NCI-H2196 (cell line): ENCODE data around the gene PCDHGA1.
"Not testable (repeated sequence)": the region's sequence is repeated elsewhere in the genome, so short reads cannot be mapped to it uniquely, and the experiment has no call there.

Experiments
- DNase-seq: peaks from one replicate; lab custom pipeline; 2025; ENCODE audit not compliant: unreplicated experiment; lab: John Stamatoyannopoulos, UW

PCDHGA1 gene

GRCh38 chr5:141409598-141410306 lies 79.4 kb downstream of the PCDHGA1 start:
- no peak for DNase-seq

GRCh38 chr5:141411575-141411974 lies 81.3 kb downstream of the PCDHGA1 start:
- no peak for DNase-seq

GRCh38 chr5:141412854-141413539 lies 82.7 kb downstream of the PCDHGA1 start, which contains the start of gene PCDHGA10:
TSS of gene PCDHGA10 (plus strand) at chr5:141412987. CDS start at chr5:141413176, 189 bp downstream.
- DNase-seq, result no peak

GRCh38 chr5:141413540-141414069 lies 83.3 kb downstream of the PCDHGA1 start:
- DNase-seq, result no peak

GRCh38 chr5:141414548-141415274 lies 84.4 kb downstream of the PCDHGA1 start:
- DNase-seq, result not testable (repeated sequence)

- not testable (repeated sequence) for DNase-seq
Observed at GRCh38 chr5:141415275-141415618, 84.9 kb downstream of the PCDHGA1 start.

- DNase-seq, result not testable (repeated sequence)
Observed at GRCh38 chr5:141417494-141418172, 87.3 kb downstream of the PCDHGA1 start, which contains the start of gene PCDHGB7. TSS of gene PCDHGB7 (plus strand) at chr5:141417677. CDS start at chr5:141417860, 183 bp downstream.

GRCh38 chr5:141419074-141419880 lies 89.0 kb downstream of the PCDHGA1 start:
- DNase-seq, result no peak

GRCh38 chr5:141420855-141421488 lies 90.7 kb downstream of the PCDHGA1 start, which contains the start of gene PCDHGA11:
TSS of gene PCDHGA11 (plus strand) at chr5:141421051. CDS start at chr5:141421228, 177 bp downstream.
- DNase-seq, result no peak

- DNase-seq, result no peak
Observed at GRCh38 chr5:141421489-141421855, 91.2 kb downstream of the PCDHGA1 start.

- DNase-seq, result no peak
Observed at GRCh38 chr5:141422742-141423291, 92.5 kb downstream of the PCDHGA1 start.

- DNase-seq, result no peak
Observed at GRCh38 chr5:141427783-141428426, 97.6 kb downstream of the PCDHGA1 start.

GRCh38 chr5:141430332-141431113 lies 100.2 kb downstream of the PCDHGA1 start, which contains the start of gene PCDHGA12:
TSS of gene PCDHGA12 (plus strand) at chr5:141430507. CDS start at chr5:141430760, 253 bp downstream.
- no peak for DNase-seq

- DNase-seq, result no peak
Observed at GRCh38 chr5:141431286-141431685, 101.0 kb downstream of the PCDHGA1 start.

- DNase-seq, result not testable (repeated sequence)
Observed at GRCh38 chr5:141432308-141432707, 102.0 kb downstream of the PCDHGA1 start.

- not testable (repeated sequence) for DNase-seq
Observed at GRCh38 chr5:141432726-141433125, 102.4 kb downstream of the PCDHGA1 start.

- no peak for DNase-seq
Observed at GRCh38 chr5:141434006-141434405, 103.7 kb downstream of the PCDHGA1 start.

- no peak for DNase-seq
Observed at GRCh38 chr5:141437221-141437620, 106.9 kb downstream of the PCDHGA1 start.
